ENCODE measurements around the gene KIAA0930. TPM values are rescaled to one million over a fixed set of nuclear protein-coding genes. Genes with fewer than 3 reads are reported as not detected.

Gene KIAA0930
- total RNA-seq, 1 donor from 2014 or later: 45.5 TPM

DNA sequence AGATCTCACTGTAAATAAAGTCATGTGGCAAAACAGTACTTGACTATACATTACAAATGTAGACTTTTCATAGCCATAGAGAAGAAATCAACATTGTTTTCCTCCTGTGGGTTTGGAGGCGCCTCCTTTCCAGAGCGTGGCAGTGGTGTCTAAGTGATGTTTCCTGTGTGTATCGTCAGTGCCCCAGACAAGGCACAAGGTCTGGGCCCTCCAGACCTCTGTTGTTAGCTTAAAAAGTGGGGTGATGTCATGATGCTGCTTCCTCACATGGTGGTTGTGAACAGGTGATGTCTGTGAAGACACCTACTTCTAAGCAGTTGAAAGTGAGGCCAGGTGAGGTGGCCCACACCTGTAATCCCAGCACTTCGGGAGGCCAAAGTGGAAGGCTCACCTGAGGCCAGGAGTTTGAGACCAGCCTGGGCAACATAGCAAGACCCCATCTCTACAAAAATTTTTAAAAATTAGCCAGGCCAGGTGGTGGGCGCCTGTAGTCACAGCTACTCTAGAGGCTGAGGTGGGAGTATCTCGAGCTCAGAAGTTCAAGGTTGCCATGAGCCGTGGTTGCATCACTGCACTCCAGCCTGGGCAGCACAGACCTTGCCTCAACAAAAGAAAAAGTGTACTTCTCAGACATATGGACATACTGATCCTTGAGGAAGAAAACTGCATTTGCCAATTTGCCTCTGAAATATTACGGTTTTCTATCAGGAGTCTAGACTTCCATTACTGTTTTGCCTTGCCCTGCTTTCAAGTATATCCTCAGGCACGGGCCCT is 61.2 kb downstream of the KIAA0930 start:
- peaks cover 62% of the 10 kb centered on the region for H3K36me3 Mint-ChIP-seq (ENCODE audit: low read depth)
- peak; percentile 14 for DNase-seq (ENCODE audit: low spot score)
- H3K27ac Mint-ChIP-seq: peak overlapping the region; percentile 61
- no peaks in the 10 kb centered on the region for H3K9me3 Mint-ChIP-seq
- intact Hi-C loops (cut with micrococcal nuclease): no loop called here
- no peak overlapping the region for H3K4me3 Mint-ChIP-seq
- H3K4me1 Mint-ChIP-seq (ENCODE audit: low read depth): peaks cover 53% of the 10 kb centered on the region
- no peaks in the 10 kb centered on the region for H3K27me3 Mint-ChIP-seq (ENCODE audit: insufficient read depth)

DNA sequence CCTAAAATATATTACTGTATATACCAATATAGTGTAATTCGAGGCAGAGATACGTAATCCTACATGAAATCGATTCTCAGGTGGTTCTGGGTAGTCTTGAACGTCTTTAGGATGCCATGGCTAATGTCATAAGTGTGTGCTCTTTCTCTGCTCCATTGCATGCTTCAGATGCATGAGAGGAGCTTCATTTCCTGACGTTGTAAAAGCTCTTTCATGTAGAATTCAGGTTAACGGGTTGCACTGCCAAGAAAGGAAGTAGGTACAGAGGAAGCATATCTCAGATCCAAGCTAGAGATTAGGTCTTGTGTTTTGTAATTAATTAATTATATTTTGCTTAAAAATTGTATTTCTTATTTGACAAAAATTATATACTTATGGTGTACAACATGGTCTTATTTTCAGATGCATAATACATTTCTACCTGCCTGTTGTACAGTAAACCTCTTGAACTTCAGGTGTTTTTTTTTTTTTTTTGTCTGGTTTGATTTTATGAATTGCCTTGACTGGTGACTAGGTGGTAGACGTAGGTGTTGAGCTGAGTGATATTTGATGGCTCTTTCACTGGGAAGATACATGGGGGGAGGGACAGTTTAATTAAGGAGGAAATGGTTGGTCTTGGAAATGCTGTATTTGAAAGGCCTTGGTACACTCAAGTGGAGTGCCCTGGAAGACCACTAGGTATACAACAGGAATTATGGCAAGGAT is 67.7 kb downstream of the KIAA0930 start:
- Mint-ChIP-seq H3K27ac (peak overlapping the region; percentile 61), H3K9me3 (no peaks in the 10 kb centered on the region), H3K4me3 (peak overlapping the region; percentile 24), H3K4me1 (ENCODE audit: low read depth) (peaks cover 81% of the 10 kb centered on the region), H3K36me3 (ENCODE audit: low read depth) (peaks cover 79% of the 10 kb centered on the region), H3K27me3 (ENCODE audit: insufficient read depth) (no peaks in the 10 kb centered on the region)
- no peak for DNase-seq (ENCODE audit: low spot score)
- intact Hi-C loops (cut with micrococcal nuclease): no loop called here

DNA sequence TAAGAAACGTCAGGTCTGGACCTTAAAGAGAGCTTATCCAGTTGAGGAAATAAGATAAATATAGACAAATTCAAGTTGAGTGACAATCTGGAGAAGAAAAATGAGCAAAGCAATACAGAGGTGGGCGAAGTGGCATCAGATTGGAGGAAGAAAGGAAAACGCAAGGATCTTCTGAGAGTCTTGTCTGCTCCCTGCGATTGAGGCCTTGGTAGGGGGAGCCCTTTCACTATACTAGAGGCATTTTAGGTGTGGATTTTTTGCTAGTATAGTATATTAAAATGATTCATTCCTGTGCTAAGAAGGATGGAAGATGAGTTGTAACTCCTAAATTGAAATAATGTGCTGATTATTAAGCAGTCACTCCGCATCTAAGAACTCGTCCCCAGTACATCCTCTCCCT is 68.9 kb downstream of the KIAA0930 start:
- Mint-ChIP-seq H3K4me1 (ENCODE audit: low read depth) (peaks cover 87% of the 10 kb centered on the region), H3K9me3 (no peaks in the 10 kb centered on the region), H3K27ac (peak overlapping the region; percentile 65), H3K4me3 (peak overlapping the region; percentile 5), H3K27me3 (ENCODE audit: insufficient read depth) (no peaks in the 10 kb centered on the region), H3K36me3 (ENCODE audit: low read depth) (peaks cover 78% of the 10 kb centered on the region)
- DNase-seq (ENCODE audit: low spot score): no peak
- intact Hi-C loops (cut with micrococcal nuclease): no loop called here

DNA sequence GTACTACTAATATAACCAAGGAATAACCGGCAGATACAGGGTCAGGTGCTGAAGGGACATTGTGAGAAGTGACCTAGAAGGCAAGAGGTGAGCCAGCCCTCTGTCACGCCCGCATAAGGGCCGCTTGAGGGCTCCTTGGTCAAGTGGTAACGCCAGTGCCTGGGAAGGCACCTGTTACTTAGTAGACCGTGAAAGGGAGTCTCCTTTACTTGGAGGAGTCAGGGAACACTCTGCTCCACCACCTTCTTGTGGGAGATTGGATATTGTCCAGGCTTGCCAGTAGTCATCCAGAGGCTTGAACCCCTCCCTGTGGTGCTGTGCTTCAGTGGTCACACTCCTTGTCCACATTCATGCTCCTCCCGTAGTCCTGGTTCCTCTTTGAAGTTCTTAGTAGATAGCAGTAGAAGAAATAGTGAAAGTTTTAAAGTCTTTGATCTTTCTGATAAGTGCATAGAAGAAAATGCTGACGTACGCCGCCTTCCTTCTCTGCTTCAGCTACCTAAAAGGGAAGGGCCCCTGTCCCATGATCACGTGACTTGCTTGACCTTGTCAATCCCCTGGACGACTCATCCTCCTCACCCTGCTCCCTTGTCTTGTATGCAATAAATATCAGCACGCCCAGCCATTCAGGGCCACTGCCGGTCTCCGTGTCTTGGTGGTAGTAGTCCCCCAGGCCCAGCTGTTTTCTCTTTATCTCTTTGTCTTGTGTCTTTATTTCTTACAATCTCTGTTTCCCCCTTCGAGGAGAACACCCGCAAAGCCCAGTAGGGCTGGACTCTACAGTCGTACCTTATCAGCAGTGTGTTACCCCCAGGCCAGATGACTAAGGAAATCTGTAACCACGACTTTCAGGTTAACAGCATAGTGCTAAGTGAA is 70.9 kb downstream of the KIAA0930 start:
- Mint-ChIP-seq H3K27ac (peak overlapping the region; percentile 84), H3K4me3 (peak overlapping the region; percentile 62), H3K4me1 (ENCODE audit: low read depth) (peaks cover 79% of the 10 kb centered on the region), H3K27me3 (ENCODE audit: insufficient read depth) (no peaks in the 10 kb centered on the region), H3K9me3 (no peaks in the 10 kb centered on the region), H3K36me3 (ENCODE audit: low read depth) (peaks cover 64% of the 10 kb centered on the region)
- no peak for DNase-seq (ENCODE audit: low spot score)
- intact Hi-C loops (cut with micrococcal nuclease): loop anchor here (10.0 kb wide), 2 partner anchors 245 to 485 kb away; partner anchors contain the start of genes RIBC2 and SMC1B

DNA sequence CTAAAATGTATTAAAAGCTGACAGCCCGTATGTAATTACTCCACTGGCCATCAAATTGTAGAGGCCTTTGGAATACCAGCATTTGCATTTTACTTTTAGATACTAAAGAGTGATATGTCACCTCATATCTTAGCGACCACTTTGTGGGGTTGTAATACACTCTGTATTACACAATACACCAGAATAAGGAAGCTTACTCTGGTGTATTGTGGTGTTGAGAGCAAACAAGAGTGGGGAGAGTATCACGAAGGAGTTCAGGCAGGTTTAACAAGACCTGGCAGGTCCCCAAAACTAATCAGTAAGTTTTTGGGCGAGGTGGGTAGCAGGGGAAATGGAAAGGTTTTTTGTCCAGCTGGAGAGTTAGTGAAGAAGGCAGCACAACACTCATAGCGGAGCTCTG is 73.8 kb downstream of the KIAA0930 start:
- DNase-seq (ENCODE audit: low spot score): no peak
- Mint-ChIP-seq H3K27me3 (ENCODE audit: insufficient read depth) (no peaks in the 10 kb centered on the region), H3K4me3 (peak overlapping the region; percentile 16), H3K4me1 (ENCODE audit: low read depth) (peaks cover 59% of the 10 kb centered on the region), H3K9me3 (no peaks in the 10 kb centered on the region), H3K27ac (peak overlapping the region; percentile 42), H3K36me3 (ENCODE audit: low read depth) (peaks cover 49% of the 10 kb centered on the region)
- intact Hi-C loops (cut with micrococcal nuclease): loop anchor here (10.0 kb wide), 2 partner anchors 248 to 482 kb away; partner anchors contain the start of genes RIBC2 and SMC1B

DNA sequence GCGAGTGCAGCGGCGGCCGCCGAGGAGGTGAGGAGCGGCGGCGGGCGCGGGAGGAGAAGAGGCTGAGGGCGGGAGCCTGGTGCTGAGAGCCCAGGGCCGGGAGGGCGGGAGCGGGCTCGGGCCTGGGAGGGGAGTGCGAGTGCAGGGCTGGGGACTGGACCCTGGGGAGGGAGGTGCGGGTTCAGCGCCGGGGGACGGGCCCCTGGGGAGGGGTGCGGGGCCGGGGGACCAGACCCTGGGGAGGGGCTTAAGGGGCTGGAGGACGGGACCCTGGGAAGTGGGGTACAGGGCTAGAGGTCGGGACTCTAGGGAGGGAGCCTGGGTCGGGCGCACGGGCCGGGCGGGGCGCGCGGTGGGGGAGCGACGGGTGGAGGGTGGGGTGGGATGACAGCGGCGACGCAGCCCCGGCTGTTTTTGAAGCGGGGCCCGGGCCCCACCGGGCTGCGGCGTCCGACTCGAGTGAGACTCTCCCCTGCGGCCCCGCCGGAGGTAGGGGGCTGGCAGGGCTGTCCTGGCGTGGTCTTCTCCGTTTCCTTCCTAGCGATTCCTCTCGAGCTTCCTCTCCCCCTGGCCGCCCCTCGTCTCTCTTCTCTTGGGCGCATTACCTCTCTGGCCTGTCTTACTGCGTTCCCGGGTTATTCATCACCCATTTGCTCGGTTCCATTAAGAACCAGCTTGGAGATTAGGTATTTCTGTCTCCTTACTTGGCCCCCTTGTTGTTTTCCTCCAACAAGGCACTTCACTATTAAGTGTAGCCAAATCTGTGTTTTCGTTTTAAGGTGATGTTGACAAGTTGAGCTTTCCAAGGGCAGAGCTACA is 76.2 kb downstream of the KIAA0930 start:
- Mint-ChIP-seq H3K27me3 (ENCODE audit: insufficient read depth) (no peaks in the 10 kb centered on the region), H3K36me3 (ENCODE audit: low read depth) (peaks cover 31% of the 10 kb centered on the region), H3K9me3 (no peaks in the 10 kb centered on the region), H3K27ac (peak overlapping the region; percentile 90), H3K4me1 (ENCODE audit: low read depth) (peaks cover 52% of the 10 kb centered on the region), H3K4me3 (peak overlapping the region; percentile 98)
- intact Hi-C loops (cut with micrococcal nuclease): loop anchor here (2.0 to 10.0 kb wide), 3 partner anchors 154 to 480 kb away; partner anchors contain the start of genes RIBC2 and SMC1B
- DNase-seq (ENCODE audit: low spot score): peak; percentile 12

DNA sequence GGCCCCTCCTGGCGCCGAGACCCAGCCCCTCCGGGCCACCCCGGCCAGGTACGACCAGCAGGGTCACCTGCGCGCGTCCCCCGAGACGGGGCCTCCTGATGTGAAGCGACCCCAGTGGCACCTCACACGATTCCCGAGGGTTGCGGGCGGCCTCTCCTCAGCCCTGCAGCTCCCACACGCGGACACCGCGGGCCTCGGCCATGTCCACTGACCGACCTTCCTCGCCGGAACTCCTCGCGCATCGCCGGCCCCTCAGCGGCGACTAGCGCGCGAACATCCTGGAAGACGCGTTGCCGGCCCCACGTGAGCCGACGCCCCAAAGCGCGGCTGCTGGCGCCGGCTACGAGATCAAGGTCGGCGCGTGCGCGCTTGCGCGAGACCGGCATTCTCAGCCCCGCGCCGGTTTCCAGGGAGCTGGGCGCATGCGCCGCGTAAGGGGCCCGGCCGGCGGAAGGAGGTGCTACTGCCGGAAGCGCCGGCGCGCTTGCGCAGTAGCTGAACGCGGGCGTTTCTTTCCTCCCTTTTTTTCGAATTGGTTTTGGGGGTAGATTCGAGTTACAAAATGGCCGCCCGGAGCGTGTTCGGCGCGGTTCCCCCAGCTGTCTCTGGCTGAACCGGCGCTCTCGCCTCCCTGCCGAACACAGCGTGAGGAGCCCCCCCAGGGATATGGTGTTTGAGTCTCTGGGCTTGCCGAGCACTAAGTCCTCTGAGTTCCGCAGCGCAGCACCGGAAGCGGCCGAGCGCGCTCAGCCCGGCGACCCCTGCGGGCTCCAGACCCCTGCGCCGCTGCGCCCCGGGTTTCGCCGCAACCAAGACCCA is 77.0 kb downstream of the KIAA0930 start, which contains the start of gene NUP50:
NUP50 (plus strand) TSS at position 475 of the 819 bp plus-strand sequence. CDS start 4,253 bp downstream, outside the sequence.
- H3K9me3 Mint-ChIP-seq: no peaks in the 10 kb centered on the region
- peaks cover 48% of the 10 kb centered on the region for H3K4me1 Mint-ChIP-seq (ENCODE audit: low read depth)
- peaks cover 27% of the 10 kb centered on the region for H3K36me3 Mint-ChIP-seq (ENCODE audit: low read depth)
- H3K27ac Mint-ChIP-seq: peak within 1 kb of the TSS; percentile 90
- intact Hi-C loops (cut with micrococcal nuclease): loop anchor here (2.0 to 10.0 kb wide), 5 partner anchors 55 to 479 kb away; partner anchors contain the start of genes KIAA0930, RIBC2 and SMC1B
- peak within 1 kb of the TSS; percentile 98 for H3K4me3 Mint-ChIP-seq
- no peaks in the 10 kb centered on the region for H3K27me3 Mint-ChIP-seq (ENCODE audit: insufficient read depth)
- DNase-seq (ENCODE audit: low spot score): peak; percentile 96

DNA sequence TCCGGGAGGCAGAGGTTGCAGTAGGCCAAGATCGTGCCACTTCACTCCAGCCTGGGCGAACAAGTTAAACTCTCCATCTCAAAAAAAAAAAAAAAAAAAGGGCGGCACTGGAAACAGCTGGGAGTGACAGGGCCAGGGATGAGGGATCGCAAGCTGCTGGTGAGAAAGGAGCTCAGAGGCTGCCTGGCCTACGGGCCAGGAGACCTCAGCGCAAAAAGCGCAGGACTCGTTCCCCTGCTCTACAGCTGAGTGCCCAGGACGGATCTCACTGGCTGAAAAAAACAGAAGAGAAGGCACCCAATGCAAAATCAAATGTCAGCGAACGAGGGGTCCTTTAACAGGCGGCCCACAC is 77.6 kb downstream of the KIAA0930 start:
- peak overlapping the region; percentile 82 for H3K27ac Mint-ChIP-seq
- intact Hi-C loops (cut with micrococcal nuclease): loop anchor here (2.0 to 10.0 kb wide), 4 partner anchors 56 to 478 kb away; partner anchors contain the start of genes KIAA0930, RIBC2 and SMC1B
- peaks cover 42% of the 10 kb centered on the region for H3K4me1 Mint-ChIP-seq (ENCODE audit: low read depth)

DNA sequence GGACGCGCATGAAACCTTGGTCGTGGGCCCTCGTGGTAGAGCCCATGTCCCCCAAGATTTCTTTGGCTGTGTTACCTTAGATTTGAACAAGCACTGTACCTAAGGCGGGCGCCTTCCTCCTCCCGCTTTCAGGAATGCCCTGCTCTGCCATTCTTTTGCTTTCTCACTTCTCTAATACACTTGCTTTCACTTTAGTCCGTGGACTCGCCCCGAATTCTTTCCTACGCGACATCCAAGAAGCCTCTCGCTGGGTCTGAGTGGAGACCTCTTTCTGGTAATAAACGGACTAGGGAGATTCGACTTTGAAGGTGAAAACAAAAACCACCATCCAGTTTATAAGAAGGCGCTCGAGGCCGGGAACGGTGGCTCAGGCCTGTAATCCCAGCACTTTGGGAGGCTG is 78.2 kb downstream of the KIAA0930 start:
- intact Hi-C loops (cut with micrococcal nuclease): loop anchor here (2.0 to 10.0 kb wide), 4 partner anchors 56 to 478 kb away; partner anchors contain the start of genes KIAA0930, RIBC2 and SMC1B
- Mint-ChIP-seq H3K4me1 (ENCODE audit: low read depth) (peaks cover 42% of the 10 kb centered on the region), H3K27ac (peak overlapping the region; percentile 82), H3K27me3 (ENCODE audit: insufficient read depth) (no peaks in the 10 kb centered on the region), H3K9me3 (no peaks in the 10 kb centered on the region), H3K36me3 (ENCODE audit: low read depth) (peaks cover 21% of the 10 kb centered on the region), H3K4me3 (peak overlapping the region; percentile 92)
- DNase-seq (ENCODE audit: low spot score): no peak

More for the DNA sequence above, 77.6 kb downstream of the KIAA0930 start:
- H3K27me3 Mint-ChIP-seq (ENCODE audit: insufficient read depth): no peaks in the 10 kb centered on the region
- H3K36me3 Mint-ChIP-seq (ENCODE audit: low read depth): peaks cover 21% of the 10 kb centered on the region
- DNase-seq (ENCODE audit: low spot score): no peak
- no peaks in the 10 kb centered on the region for H3K9me3 Mint-ChIP-seq
- H3K4me3 Mint-ChIP-seq: peak overlapping the region; percentile 92

DNA sequence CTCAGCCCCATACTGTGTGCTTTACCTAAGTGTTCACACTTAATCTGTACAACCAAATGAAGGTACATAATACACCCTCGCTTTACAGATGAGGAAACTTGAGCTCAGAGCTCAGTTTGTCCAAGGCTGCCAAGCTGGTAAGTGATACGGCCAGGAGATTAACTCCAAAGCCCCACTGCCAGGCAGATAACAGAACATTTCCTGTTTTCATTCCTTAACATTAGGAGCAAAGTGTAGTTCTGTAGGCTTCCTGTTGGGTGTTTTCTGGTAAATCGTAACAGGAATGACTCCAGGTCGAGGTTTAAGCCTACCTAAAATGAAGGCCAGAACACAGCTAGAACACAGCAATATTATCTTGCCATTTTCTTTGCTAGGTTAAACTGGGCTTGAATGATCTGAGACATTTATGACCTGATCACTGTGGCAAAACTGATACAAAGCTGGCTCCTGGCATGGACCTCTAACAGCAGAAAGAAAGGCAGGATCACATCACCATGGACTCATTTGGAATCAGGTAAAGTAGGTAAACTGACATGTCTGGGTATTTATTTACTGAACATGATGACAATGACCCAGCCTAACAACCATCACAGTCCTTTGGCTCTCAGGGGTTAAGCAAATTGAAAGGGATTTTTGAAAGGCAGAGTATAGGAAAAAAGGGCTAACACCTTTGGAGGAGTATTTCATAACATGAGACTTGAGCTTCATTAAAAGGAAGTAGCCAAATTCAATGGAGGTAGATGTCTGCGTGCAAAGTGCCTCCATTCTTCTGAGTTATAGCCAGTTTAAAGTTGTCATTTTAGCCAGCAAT is 80.8 kb downstream of the KIAA0930 start:
- no peak overlapping the region for H3K27ac Mint-ChIP-seq
- H3K27me3 Mint-ChIP-seq (ENCODE audit: insufficient read depth): no peaks in the 10 kb centered on the region
- peaks cover 16% of the 10 kb centered on the region for H3K36me3 Mint-ChIP-seq (ENCODE audit: low read depth)
- peaks cover 24% of the 10 kb centered on the region for H3K4me1 Mint-ChIP-seq (ENCODE audit: low read depth)
- peak overlapping the region; percentile 46 for H3K4me3 Mint-ChIP-seq
- DNase-seq (ENCODE audit: low spot score): no peak
- intact Hi-C loops (cut with micrococcal nuclease): loop anchor here (10.0 kb wide), 2 partner anchors 255 to 475 kb away; partner anchors contain the start of genes RIBC2 and SMC1B
- no peaks in the 10 kb centered on the region for H3K9me3 Mint-ChIP-seq
